GM15510 (cell line): ENCODE measurements around the gene ARL13A.

Experiments used
- POLR2A ChIP-seq: IDR thresholded peaks from 3 replicates; pipeline ENCODE4 v1.6.1; 2011; ENCODE audit warnings: borderline replicate concordance; ENCODE audit not compliant: insufficient read length; ENCODE audit errors: extremely low read depth

Gene ARL13A

GRCh38 chrX:100969408-100969807 is at the start of gene ARL13A:
TSS of gene ARL13A (plus strand) at chrX:100969708. CDS start at chrX:100973690, 3,982 bp downstream.
- TF ChIP-seq POLR2A: no peak

DNA sequence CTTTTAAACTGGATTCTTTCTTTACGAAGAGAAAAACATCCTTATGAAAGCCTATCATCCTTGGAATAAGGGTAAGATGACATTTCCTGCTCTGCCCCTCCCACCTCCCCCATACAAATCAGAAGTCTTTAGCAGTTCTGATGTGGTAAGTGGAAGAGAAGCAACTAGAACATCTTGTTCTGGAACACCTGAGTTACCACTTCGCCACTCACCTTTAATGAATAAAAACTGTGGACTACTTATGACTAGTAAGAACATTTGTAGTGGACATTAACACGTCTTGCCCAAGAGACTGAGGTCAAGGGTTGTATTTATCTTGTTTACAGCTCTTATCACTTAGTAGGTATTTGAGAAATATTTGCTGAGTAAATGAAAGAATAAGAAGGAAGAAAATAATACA is 45.1 kb upstream of the ARL13A start:
- TF ChIP-seq POLR2A: no peak

DNA sequence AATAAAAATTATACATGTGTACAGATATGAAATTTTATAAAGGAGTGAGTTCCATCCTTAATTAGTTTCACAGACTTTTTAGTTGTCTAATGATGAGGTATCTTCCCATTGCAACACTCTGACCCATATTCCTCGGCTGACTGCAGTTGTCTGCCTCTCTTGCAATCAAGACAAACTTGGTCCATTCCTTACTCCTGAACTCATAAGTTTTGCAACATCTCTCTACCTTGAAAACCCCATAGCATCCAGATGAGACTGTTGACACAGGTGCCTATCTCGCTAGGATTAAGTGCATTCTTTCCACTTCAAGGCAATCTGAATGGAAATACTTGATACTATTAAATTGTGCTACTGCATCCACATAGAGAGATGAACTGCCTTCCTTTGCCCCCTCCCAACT is 43.1 kb upstream of the ARL13A start:
- no peak for TF ChIP-seq POLR2A

GRCh38 chrX:100928660-100929613 is 40.6 kb upstream of the ARL13A start, which contains the start of gene XKRX:
TSS of gene XKRX (minus strand) at chrX:100928917. CDS start at chrX:100928304, 613 bp downstream.
- no peak for TF ChIP-seq POLR2A

GRCh38 chrX:100931218-100931924 is 38.1 kb upstream of the ARL13A start:
- no peak for TF ChIP-seq POLR2A

DNA sequence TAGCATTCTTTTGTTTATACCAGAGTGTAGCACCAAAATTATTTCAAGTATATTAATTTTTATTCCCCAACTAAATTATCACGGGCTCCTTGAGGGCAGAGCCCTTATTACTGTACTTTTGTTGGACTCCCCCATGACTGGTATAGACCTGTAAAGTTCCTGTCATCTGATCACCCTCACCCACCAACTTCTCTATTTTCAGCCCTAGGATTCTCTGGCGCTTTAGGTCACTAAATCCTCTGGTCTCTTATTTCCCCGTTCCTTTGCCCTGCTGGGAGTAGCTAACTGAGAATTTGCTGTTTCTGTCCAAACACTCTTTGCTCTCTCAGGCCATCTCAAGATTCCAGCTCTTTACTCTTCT is 37.6 kb upstream of the ARL13A start:
- no peak for TF ChIP-seq POLR2A

DNA sequence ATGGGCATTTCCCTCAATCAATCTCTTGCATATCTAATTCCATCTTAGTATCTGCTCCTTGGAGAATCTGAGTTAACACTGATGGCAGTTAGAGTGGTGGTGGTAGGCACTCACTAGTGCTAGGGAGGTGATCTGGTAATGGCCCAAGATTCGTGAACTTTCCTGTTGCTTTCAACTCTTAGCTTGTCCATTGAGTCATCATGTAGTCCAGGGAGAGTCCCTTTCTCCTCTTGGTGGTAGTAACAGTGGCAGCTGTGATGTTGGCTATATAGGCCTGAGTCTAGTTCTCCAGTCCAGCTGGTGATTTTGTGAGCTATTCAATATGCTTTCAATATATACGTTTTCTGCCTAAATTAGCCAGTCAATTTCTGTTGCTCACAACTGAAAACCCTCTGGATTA is 33.7 kb upstream of the ARL13A start:
- no peak for TF ChIP-seq POLR2A

DNA sequence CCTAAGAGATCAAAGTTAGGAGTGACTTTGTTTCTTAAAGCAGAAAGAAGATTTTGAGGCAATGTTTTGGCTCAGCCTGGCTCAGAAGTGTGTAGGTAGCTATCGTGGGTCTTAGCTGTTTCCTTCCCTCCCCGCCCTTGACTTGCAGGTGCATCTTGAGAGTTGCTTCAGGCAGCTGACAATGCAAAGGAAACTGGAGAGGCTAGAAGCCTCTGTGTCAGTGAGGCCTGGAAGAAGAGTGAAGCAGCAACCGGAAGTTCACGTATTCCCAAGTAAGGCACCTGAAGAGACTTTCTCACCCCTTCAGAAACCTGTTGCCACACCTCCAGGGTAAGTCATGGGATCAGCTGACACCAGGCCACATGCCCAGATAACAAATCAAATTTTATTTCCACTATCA is 30.2 kb upstream of the ARL13A start:
- TF ChIP-seq POLR2A: no peak

GRCh38 chrX:100944601-100945000 is 24.9 kb upstream of the ARL13A start:
- TF ChIP-seq POLR2A: no peak

DNA sequence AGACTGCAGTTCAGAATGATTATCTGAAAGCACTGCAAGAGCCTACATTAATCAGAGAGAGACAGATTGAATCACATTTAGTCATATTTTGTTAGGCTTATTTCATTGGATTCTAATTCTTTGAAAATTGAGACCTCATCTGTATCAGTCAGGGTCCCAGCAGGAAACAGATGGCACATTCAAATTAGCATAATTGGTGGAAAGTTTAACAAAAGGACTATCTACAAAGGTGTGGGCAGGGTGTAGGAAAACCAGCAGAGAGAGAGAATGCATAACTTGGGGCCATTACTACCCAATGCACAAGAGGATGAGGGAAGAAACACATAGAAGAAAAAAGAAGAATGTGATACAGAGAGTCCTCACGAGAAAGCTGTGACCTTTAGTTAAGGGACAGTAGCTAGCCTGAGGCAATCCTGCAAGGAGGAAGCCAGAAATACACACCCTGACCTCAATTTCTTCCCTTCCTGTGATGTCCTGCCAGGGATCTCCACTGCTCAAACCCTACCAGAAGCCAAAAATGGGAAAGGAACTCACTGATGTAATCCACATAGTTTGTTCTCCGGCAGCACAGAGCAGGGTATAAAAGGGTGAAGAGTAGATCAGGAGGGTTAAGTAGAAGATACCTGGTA is 23.1 kb upstream of the ARL13A start:
- TF ChIP-seq POLR2A: no peak

GRCh38 chrX:100948557-100948956 is 21.0 kb upstream of the ARL13A start:
- no peak for TF ChIP-seq POLR2A

GRCh38 chrX:100962811-100963210 is 6.7 kb upstream of the ARL13A start:
- no peak for TF ChIP-seq POLR2A

- no peak for TF ChIP-seq POLR2A
Measured at GRCh38 chrX:100964362-100964761, 5.1 kb upstream of the ARL13A start.

- TF ChIP-seq POLR2A: no peak
Measured at GRCh38 chrX:100969936-100970335, 428 bp downstream of the ARL13A start.

- TF ChIP-seq POLR2A: no peak
Measured at GRCh38 chrX:100973411-100973810, 3.9 kb downstream of the ARL13A start.

DNA sequence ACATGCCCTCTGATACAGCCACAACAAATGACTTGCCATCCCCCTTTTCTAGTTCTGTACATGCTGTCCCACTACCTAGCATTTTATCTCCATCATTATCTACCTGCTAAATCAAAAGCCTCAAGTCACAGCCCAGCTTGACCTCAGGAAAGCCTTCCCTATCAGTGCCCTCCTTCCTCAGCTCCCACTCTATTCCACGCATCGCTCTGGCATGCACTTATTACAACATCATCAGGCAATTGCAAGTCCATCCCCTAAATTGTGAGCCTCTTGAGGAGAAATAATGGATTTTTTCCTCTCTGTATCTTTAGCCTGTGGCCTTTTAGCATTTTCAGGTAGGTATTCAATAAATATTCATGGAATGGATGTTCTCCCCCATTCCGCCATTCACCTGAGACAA is 5.7 kb downstream of the ARL13A start:
- no peak for TF ChIP-seq POLR2A

DNA sequence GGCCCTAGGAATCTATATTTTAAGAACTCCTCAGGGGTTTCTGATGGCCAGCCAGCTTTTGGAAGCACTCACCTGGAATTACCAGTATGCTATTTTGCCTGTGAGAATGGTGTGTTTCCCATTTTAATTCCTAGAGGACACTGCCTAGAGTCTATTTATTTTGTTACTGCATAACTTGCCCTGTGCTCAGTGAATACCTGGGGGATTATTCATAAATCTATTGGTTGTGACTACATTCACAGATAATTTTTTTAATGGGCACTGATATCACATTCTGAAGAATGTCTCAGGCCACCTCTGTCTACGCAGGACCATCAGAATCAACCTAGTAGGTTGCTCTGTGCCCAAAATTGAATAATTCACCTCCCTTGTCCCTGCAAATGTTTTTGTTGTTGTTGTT is 6.7 kb downstream of the ARL13A start:
- no peak for TF ChIP-seq POLR2A
